Measurements from ENCODE around the gene MARCHF3. TPM values are rescaled to one million over a fixed set of nuclear protein-coding genes. Genes with fewer than 3 reads are reported as not detected.

Gene MARCHF3
- total RNA-seq, 6 experiments from 2014 or later: 0.33 to 4.3 (median 0.77) TPM

DNA sequence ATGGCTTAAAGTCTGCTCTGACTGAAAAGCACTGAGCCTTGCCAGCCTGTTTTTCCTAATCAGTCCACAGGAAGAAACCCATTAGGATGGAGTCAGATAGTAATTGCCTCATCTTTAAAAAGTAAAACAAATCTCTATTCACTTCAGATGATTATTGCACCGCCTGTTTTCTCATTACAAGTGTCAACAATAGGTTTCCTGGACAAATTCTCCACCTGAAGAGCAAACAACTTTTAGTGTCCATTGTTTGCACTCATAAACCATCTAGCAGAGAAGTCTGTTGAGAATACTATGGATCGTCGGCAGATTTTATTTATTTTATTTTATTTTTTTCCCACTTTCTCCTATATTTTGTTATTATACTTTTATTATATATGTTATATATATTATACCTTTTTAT is 22.7 kb upstream of the MARCHF3 start:
- 91% methylated on average over 3 of the region's 3 CpGs for WGBS (ENCODE audit: insufficient coverage, low coverage, low lambda C conversion rate, missing lambda C conversion rate)
- TF ChIP-seq POLR2A (IDR thresholded peaks at IDR 0.05) (no peak), CTCF (IDR thresholded peaks at IDR 0.05) (no peak)
- Histone ChIP-seq H3K4me3 (no peak overlapping the region), H3K27me3 (no peaks in the 10 kb centered on the region), H3K9me3 (no peaks in the 10 kb centered on the region), H3K36me3 (no peaks in the 10 kb centered on the region), H3K4me1 (no peaks in the 10 kb centered on the region), H3K27ac (no peak overlapping the region)
- intact Hi-C loops (cut with DNase I): no loop called here
- ATAC-seq (no peak), DNase-seq (no peak)

- no peak for DNase-seq
- no peak for ATAC-seq
- no peaks in the 10 kb centered on the region for H3K36me3 ChIP-seq
- H3K9me3 ChIP-seq: no peaks in the 10 kb centered on the region
- intact Hi-C loops (cut with DNase I): no loop called here
- H3K27ac ChIP-seq: no peak overlapping the region
- H3K27me3 ChIP-seq: no peaks in the 10 kb centered on the region
- 73% methylated on average over 1 of the region's 1 CpG for WGBS (ENCODE audit: insufficient coverage, low coverage, low lambda C conversion rate, missing lambda C conversion rate)
- H3K4me3 ChIP-seq: no peak overlapping the region
- H3K4me1 ChIP-seq: no peaks in the 10 kb centered on the region
- no peak for TF ChIP-seq POLR2A (IDR thresholded peaks at IDR 0.05)
- TF ChIP-seq CTCF (IDR thresholded peaks at IDR 0.05): no peak
These were observed 21.2 kb upstream of the MARCHF3 start for GRCh38 chr5:127051591-127051990.

DNA sequence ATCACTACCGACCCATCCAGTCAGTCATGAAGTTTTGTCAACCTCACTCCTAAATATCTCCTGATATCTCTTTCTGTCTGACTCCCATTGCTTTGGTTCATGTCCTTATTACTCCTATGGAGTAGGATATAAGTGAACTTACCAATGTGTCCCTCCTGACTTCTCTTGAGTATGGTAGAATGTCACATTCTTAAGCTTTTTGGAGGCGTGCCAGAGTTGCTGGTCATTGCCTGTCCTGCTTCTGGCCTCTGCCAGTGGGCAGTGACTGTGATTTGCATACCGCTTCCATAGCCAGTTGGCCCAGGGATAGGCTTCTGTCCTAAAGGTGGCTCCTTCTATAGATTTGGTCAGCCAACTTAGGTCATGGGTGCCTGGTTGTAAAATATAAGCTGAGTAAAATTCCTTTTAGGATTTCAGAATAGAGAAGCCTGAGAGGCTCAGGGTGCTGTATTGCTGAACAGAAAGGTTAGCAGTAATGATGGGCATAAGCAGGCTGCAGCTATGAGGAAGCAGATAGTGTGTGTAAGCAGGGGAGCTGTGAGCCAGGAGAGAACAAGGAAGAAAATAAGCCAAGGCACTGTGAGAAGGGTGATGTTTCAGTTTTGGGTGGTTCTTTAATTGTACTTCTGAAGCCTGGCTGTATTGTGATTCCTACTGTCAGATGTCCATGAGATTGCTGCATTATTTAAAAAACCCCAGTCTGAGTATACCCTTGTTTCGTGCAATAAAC is 16.1 kb upstream of the MARCHF3 start:
- DNase-seq (no peak), ATAC-seq (no peak)
- H3K36me3 ChIP-seq: peaks cover 0 to 3% (median 0%) of the 10 kb centered on the region in 4 donors
- H3K9me3 ChIP-seq: no peaks in the 10 kb centered on the region
- intact Hi-C loops (cut with DNase I): no loop called here
- no peak for TF ChIP-seq CTCF (IDR thresholded peaks at IDR 0.05)
- TF ChIP-seq POLR2A (IDR thresholded peaks at IDR 0.05): no peak
- H3K4me1 ChIP-seq: no peaks in the 10 kb centered on the region
- H3K27me3 ChIP-seq: no peaks in the 10 kb centered on the region
- no peak overlapping the region for H3K4me3 ChIP-seq
- H3K27ac ChIP-seq: no peak overlapping the region
- WGBS (ENCODE audit: insufficient coverage, low coverage, low lambda C conversion rate, missing lambda C conversion rate): 86% methylated on average over 4 of the region's 4 CpGs

- Histone ChIP-seq H3K27me3 (no peaks in the 10 kb centered on the region), H3K27ac (no peak overlapping the region), H3K36me3 (peaks cover 0 to 3% (median 0%) of the 10 kb centered on the region in 4 donors), H3K4me3 (no peak overlapping the region), H3K9me3 (no peaks in the 10 kb centered on the region), H3K4me1 (no peaks in the 10 kb centered on the region)
- no peak for ATAC-seq
- no peak for TF ChIP-seq CTCF (IDR thresholded peaks at IDR 0.05)
- TF ChIP-seq POLR2A (IDR thresholded peaks at IDR 0.05): no peak
- no peak for DNase-seq
- intact Hi-C loops (cut with DNase I): no loop called here
- 72% methylated on average over 2 of the region's 2 CpGs for WGBS (ENCODE audit: insufficient coverage, low coverage, low lambda C conversion rate, missing lambda C conversion rate)
These were observed 12.2 kb upstream of the MARCHF3 start for GRCh38 chr5:127042593-127042992.

Measured in right lobe of liver (tissue), 6 donors.